Pancreas (tissue), 10 donors: ENCODE data around the gene CDKN2A. TPM values are rescaled to one million over a fixed set of nuclear protein-coding genes. Genes with fewer than 3 reads are reported as not detected.

Experiments
- ATAC-seq, 4 donors: fragments of 200-7000 bp; cut with Tn5 transposase; one replicate each; pipeline versions ENCODE4 v1.8.0 to v1.9.1; 2020; ENCODE audit warnings: mild to moderate bottlenecking in 4 of 4, moderate library complexity in 4 of 4
- DNase-seq, 6 donors: peaks; one replicate each; pipeline ENCODE4 v3.0.0-alpha.2; 2020
- FAIRE-seq: peaks from 2 replicates; lab custom pipeline; 2012; peaks lifted over from hg19 to GRCh38; lab: Jason Lieb, UNC
- H3K27ac ChIP-seq, 4 donors: fragments of 200-600 bp; sonication (generic); 1 replicate in 3 of 4; 2 replicates in 1 of 4; pipeline versions ENCODE4 v1.5.0 to v1.8.0; 2020
- H3K27me3 ChIP-seq, 4 donors: fragments of 200-600 bp; one replicate each; pipeline ENCODE4 v1.8.0; 2021
- H3K36me3 ChIP-seq, 3 donors: fragments of 200-600 bp; sonication (generic) in 1 of 3; one replicate each; pipeline versions ENCODE4 v1.5.0 to v1.8.0; 2020 to 2021
- H3K4me1 ChIP-seq, 3 donors: fragments of 200-600 bp; one replicate each; pipeline ENCODE4 v1.8.0; 2021
- H3K4me3 ChIP-seq, 4 donors: fragments of 200-600 bp; sonication (generic) in 2 of 4; one replicate each; pipeline versions ENCODE4 v1.5.0 to v1.8.0; 2020 to 2021
- H3K9me3 ChIP-seq, 4 donors: fragments of 200-600 bp; one replicate each; pipeline ENCODE4 v1.8.0; 2021
- WGBS, 2 donors: extraction: QIAGEN DNeasy Blood & Tissue Kit; methylation state at CpG; one replicate each; pipeline ENCODE4 v1.1.7; 2013; 5-methylcytosine and 5-hydroxymethylcytosine counted together
- intact Hi-C, 3 donors: fragments of 100-400 bp; cut with DNase I; formaldehyde crosslinking; loops; one replicate each; pipeline versions ENCODE4 v1.11.1 to v1.14.2; 2022
- polyA plus RNA-seq, 2 donors: library from polyadenylated mRNA; stranded (reverse); fragments of 200-250 nt; gene quantifications; one replicate each; pipeline ENCODE4 v1.2.3, GENCODE V29; 2013
- total RNA-seq, 6 donors: library from RNA; stranded (reverse); fragmentation: NEBNext Ultra II Directional in 4 of 6; extraction: Animal tissue kit (Norgen Biotek cat#: 25700) in 4 of 6; gene quantifications; one replicate each; pipeline versions ENCODE4 v1.2.1 to v1.2.4, GENCODE V29; 2021 to 2023
- TF ChIP-seq, protein P1 (sequence below), 4 donors: fragments of 200-600 bp; sonication (generic) in 3 of 4; IDR thresholded peaks; one replicate each; pipeline versions ENCODE4 v1.5.0 to v1.8.0; 2021; ENCODE audit warnings: antibody characterized with exemption in 4 of 4
- donor health status: healthy with polysubstance abuse.
- donor health status: DM: no; HTN: no; CAD: no; lungs with moderate emphysema.
- donor health status: DM: no; HTN: no; CAD: no.
- donor health status: control.
- donor health status: control.
- donor health status: Bipolar disorder and iron deficiency.
- donor health status: DM: yes; HTN: yes; CAD: no.
- donor health status: DM: no; HTN: no; CAD: no.
- donor health status: DM: no; HTN: no; CAD: no.
- donor health status: DM: yes; HTN: yes; CAD: no.

The CDKN2A gene
- total and polyA plus RNA-seq, 8 donors: 0.31 to 5.7 (median 2.2) TPM

DNA sequence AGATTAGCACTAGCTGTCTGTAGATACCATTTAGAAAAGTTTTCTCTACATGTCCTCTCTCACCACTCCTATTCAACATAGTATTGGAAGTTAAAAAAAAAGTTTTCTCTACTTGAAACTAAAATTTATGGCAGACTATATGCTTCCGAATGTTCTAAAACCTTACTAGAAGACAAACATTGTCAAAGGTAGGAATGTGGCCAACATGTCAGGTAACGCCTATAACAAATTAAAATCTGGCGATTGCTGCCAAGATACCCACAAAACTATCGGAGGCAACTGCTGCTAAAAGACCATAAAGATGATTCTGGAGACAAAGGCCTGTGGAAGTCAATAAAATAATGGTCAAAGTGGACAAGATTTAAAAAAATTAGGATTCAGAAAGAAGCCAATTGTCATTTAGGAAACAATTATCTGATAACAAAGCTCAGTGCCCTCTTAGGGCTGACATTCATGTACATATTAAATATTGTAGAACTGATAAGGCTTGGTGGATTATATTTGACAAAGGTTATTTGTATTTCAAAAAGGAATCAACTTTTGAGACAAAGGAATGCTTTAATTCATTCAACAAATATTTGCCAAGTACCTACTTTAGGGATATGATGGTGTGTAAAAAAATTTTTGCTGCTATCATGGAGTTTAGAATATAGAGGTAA, 52.7 kb downstream of the CDKN2A start:
- H3K4me3 ChIP-seq: no peak overlapping the region
- no peak for FAIRE-seq
- H3K27ac ChIP-seq: no peak overlapping the region
- TF ChIP-seq, protein P1, sequence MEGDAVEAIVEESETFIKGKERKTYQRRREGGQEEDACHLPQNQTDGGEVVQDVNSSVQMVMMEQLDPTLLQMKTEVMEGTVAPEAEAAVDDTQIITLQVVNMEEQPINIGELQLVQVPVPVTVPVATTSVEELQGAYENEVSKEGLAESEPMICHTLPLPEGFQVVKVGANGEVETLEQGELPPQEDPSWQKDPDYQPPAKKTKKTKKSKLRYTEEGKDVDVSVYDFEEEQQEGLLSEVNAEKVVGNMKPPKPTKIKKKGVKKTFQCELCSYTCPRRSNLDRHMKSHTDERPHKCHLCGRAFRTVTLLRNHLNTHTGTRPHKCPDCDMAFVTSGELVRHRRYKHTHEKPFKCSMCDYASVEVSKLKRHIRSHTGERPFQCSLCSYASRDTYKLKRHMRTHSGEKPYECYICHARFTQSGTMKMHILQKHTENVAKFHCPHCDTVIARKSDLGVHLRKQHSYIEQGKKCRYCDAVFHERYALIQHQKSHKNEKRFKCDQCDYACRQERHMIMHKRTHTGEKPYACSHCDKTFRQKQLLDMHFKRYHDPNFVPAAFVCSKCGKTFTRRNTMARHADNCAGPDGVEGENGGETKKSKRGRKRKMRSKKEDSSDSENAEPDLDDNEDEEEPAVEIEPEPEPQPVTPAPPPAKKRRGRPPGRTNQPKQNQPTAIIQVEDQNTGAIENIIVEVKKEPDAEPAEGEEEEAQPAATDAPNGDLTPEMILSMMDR (IDR thresholded peaks at IDR 0.05): no peak
- WGBS, 2 donors: 84% methylated on average over 4 of the region's 4 CpGs
- H3K9me3 ChIP-seq: no peaks in the 10 kb centered on the region
- no peaks in the 10 kb centered on the region for H3K36me3 ChIP-seq
- intact Hi-C loops: no loop called here
- H3K4me1 ChIP-seq: no peaks in the 10 kb centered on the region
- DNase-seq: no peak
- no peak for ATAC-seq
- H3K27me3 ChIP-seq: no peaks in the 10 kb centered on the region

DNA sequence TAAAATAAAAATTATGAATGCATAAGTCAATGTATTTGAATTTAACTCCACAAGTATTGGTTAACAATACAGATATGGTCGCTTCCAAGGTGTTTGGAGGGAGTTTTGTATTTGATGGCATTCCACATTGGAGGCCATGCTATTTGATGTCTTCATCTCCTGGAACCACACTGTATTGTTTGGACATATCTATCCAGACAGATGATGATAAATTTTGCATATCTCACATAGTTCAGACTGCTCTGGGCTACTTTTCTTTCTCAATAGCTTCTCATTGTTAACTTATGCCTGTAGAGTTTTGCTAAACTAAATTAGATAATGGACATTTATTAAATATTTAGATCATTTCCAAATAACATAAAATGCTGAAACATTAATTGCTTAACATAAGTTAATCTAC, 58.0 kb downstream of the CDKN2A start:
- no peak for FAIRE-seq
- intact Hi-C loops: no loop called here
- 96 to 100% methylated on average over 1 of the region's 1 CpG for whole genome bisulfite sequencing, 2 donors
- ATAC-seq: no peak
- H3K9me3 ChIP-seq: no peaks in the 10 kb centered on the region
- no peaks in the 10 kb centered on the region for H3K27me3 ChIP-seq
- no peaks in the 10 kb centered on the region for H3K4me1 ChIP-seq
- DNase-seq: no peak
- no peak overlapping the region for H3K27ac ChIP-seq
- TF ChIP-seq, protein P1 (IDR thresholded peaks at IDR 0.05): no peak
- no peaks in the 10 kb centered on the region for H3K36me3 ChIP-seq
- no peak overlapping the region for H3K4me3 ChIP-seq

- ATAC-seq (no peak), DNase-seq (no peak), FAIRE-seq (no peak)
- H3K9me3 ChIP-seq: no peaks in the 10 kb centered on the region
- TF ChIP-seq, protein P1 (IDR thresholded peaks at IDR 0.05): no peak
- no peak overlapping the region for H3K27ac ChIP-seq
- H3K4me3 ChIP-seq: no peak overlapping the region
- H3K4me1 ChIP-seq: no peaks in the 10 kb centered on the region
- H3K36me3 ChIP-seq: no peaks in the 10 kb centered on the region
- intact Hi-C loops: no loop called here
- WGBS, 2 donors: 55 to 69% methylated on average over 1 of the region's 1 CpG
- no peaks in the 10 kb centered on the region for H3K27me3 ChIP-seq
These were observed 58.6 kb downstream of the CDKN2A start for GRCh38 chr9:21935631-21936030.

GRCh38 chr9:21933865-21934264, 60.3 kb downstream of the CDKN2A start:
- TF ChIP-seq, protein P1 (IDR thresholded peaks at IDR 0.05): no peak
- no peaks in the 10 kb centered on the region for H3K4me1 ChIP-seq
- intact Hi-C loops: no loop called here
- 94 to 95% methylated on average over 2 of the region's 2 CpGs for WGBS, 2 donors
- H3K36me3 ChIP-seq: no peaks in the 10 kb centered on the region
- ATAC-seq (no peak), FAIRE-seq (no peak), DNase-seq (no peak)
- no peaks in the 10 kb centered on the region for H3K27me3 ChIP-seq
- no peak overlapping the region for H3K4me3 ChIP-seq
- no peaks in the 10 kb centered on the region for H3K9me3 ChIP-seq
- H3K27ac ChIP-seq: no peak overlapping the region

DNA sequence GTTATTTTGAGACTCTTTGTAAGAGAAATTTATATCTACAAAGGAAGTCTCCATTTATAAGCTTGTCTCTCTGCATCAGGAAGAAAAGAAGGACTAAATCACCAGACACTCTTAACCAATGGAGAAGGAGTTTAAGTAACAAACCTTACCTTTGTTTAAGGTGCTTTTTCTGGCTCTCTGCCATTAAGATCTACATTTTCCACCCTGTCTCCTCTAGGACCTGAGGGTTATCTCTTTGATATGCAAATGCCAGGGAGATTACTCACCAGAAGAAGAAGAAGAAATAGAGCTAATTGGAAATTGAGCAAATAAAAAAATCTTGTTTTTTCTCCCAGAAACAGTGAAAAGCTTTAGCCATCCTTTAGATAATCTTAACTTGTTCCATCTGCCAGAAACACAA, 60.9 kb downstream of the CDKN2A start:
- ATAC-seq (no peak), DNase-seq (no peak), FAIRE-seq (no peak)
- Histone ChIP-seq H3K27me3 (no peaks in the 10 kb centered on the region), H3K4me1 (no peaks in the 10 kb centered on the region), H3K4me3 (no peak overlapping the region), H3K9me3 (no peaks in the 10 kb centered on the region), H3K36me3 (no peaks in the 10 kb centered on the region), H3K27ac (no peak overlapping the region)
- intact Hi-C loops: no loop called here
- TF ChIP-seq, protein P1 (IDR thresholded peaks at IDR 0.05): no peak
